Astrocyte (in vitro differentiated cells and primary cell): ENCODE results near the gene MIGA1. TPM values are rescaled to one million over a fixed set of nuclear protein-coding genes. Genes with fewer than 3 reads are reported as not detected.

ENCODE experiments used
- DNase-seq: peaks from one replicate; pipeline ENCODE4 v3.0.0-alpha.2; 2010; ENCODE audit warnings: low read depth
- FAIRE-seq: peaks from 2 replicates; lab custom pipeline; 2011; peaks lifted over from hg19 to GRCh38; lab: Jason Lieb, UNC
- H2AFZ ChIP-seq: 2 replicates; pipeline ENCODE4 v1.6.0; 2012; ENCODE audit warnings: low read depth, low read length, inconsistent platforms
- H3K27ac ChIP-seq: 2 replicates; pipeline ENCODE4 v1.5.1; 2011; ENCODE audit warnings: low read depth, low read length, inconsistent platforms
- H3K27me3 ChIP-seq: 2 replicates; pipeline ENCODE4 v1.6.0; 2011; ENCODE audit warnings: low read length, inconsistent platforms; ENCODE audit not compliant: insufficient read depth
- H3K36me3 ChIP-seq: 2 replicates; pipeline ENCODE4 v1.5.1; 2011; ENCODE audit warnings: low read length, inconsistent platforms; ENCODE audit not compliant: insufficient read depth
- H3K4me1 ChIP-seq: 2 replicates; pipeline ENCODE4 v1.5.1; 2011; ENCODE audit warnings: low read length, inconsistent platforms; ENCODE audit not compliant: insufficient read depth
- H3K4me2 ChIP-seq: 2 replicates; pipeline ENCODE4 v1.6.0; 2012; ENCODE audit warnings: low read length, inconsistent platforms
- H3K4me3 ChIP-seq: 2 replicates; pipeline ENCODE4 v1.5.1; 2011; ENCODE audit warnings: low read depth, mild to moderate bottlenecking, low read length, inconsistent platforms; ENCODE audit not compliant: insufficient read depth
- H3K79me2 ChIP-seq: 2 replicates; pipeline ENCODE4 v1.6.0; 2012; ENCODE audit warnings: mild to moderate bottlenecking, low read length, inconsistent platforms; ENCODE audit not compliant: insufficient read depth
- H3K9ac ChIP-seq: 2 replicates; pipeline ENCODE4 v1.6.0; 2012; ENCODE audit warnings: mild to moderate bottlenecking, low read length, inconsistent platforms
- H3K9me3 ChIP-seq: 2 replicates; pipeline ENCODE4 v1.5.1; 2012; ENCODE audit warnings: low read depth, mild to moderate bottlenecking, low read length, inconsistent platforms; ENCODE audit not compliant: insufficient read depth
- H4K20me1 ChIP-seq: 2 replicates; pipeline ENCODE4 v1.6.0; 2012; ENCODE audit warnings: low read length, inconsistent platforms; ENCODE audit not compliant: insufficient read depth
- H3K27ac Mint-ChIP-seq: one replicate; pipeline ENCODE4 v1.8.0; 2021; ENCODE audit warnings: mild to moderate bottlenecking, mixed read lengths; ENCODE audit not compliant: unreplicated experiment
- H3K27me3 Mint-ChIP-seq: one replicate; pipeline ENCODE4 v1.8.0; 2021; ENCODE audit warnings: low read depth, mixed read lengths; ENCODE audit not compliant: unreplicated experiment
- H3K36me3 Mint-ChIP-seq: one replicate; pipeline ENCODE4 v1.8.0; 2021; ENCODE audit warnings: low read depth, mixed read lengths; ENCODE audit not compliant: unreplicated experiment
- H3K4me1 Mint-ChIP-seq: one replicate; pipeline ENCODE4 v1.8.0; 2021; ENCODE audit warnings: low read depth, mixed read lengths; ENCODE audit not compliant: unreplicated experiment
- H3K4me3 Mint-ChIP-seq: one replicate; pipeline ENCODE4 v1.8.0; 2021; ENCODE audit warnings: mild to moderate bottlenecking, moderate library complexity, mixed read lengths; ENCODE audit not compliant: unreplicated experiment
- H3K9me3 Mint-ChIP-seq: one replicate; pipeline ENCODE4 v1.8.0; 2021; ENCODE audit warnings: mild to moderate bottlenecking, mixed read lengths; ENCODE audit not compliant: unreplicated experiment
- EZH2 ChIP-seq: IDR thresholded peaks from 2 replicates; pipeline ENCODE4 v1.6.1; 2012; ENCODE audit warnings: mild to moderate bottlenecking, low read length, inconsistent platforms; ENCODE audit not compliant: insufficient read depth
- total RNA-seq: library from RNA; stranded (reverse); gene quantifications from 2 replicates; pipeline ENCODE4 v1.2.1, GENCODE V29; 2021
- TF ChIP-seq, protein P1 (sequence below): IDR thresholded peaks from 2 replicates; pipeline ENCODE4 v1.5.1; 2011; ENCODE audit warnings: low read depth, mild to moderate bottlenecking, inconsistent platforms, low read length, moderate library complexity; ENCODE audit not compliant: insufficient read depth

Gene MIGA1
- total RNA-seq, 1 donor from 2014 or later, result 17.7 TPM

GRCh38 chr1:77859248-77859647, 79.8 kb downstream of the MIGA1 start:
- no peaks in the 10 kb centered on the region for H3K4me1 Mint-ChIP-seq
- H3K9me3 Mint-ChIP-seq, result peaks cover 3% of the 10 kb centered on the region
- Histone ChIP-seq H3K4me3 (no peak overlapping the region), H3K27me3 (no peaks in the 10 kb centered on the region), H4K20me1 (no peaks in the 10 kb centered on the region), H3K36me3 (peaks cover 3% of the 10 kb centered on the region), H3K9ac (no peak overlapping the region), H3K4me1 (no peaks in the 10 kb centered on the region), H3K79me2 (no peaks in the 10 kb centered on the region), H3K27ac (no peak overlapping the region), H3K9me3 (no peaks in the 10 kb centered on the region), H3K4me2 (no peak overlapping the region), H2AFZ (no peak overlapping the region)
- H3K36me3 Mint-ChIP-seq, result peaks cover 22% of the 10 kb centered on the region
- H3K27me3 Mint-ChIP-seq, result no peaks in the 10 kb centered on the region
- H3K27ac Mint-ChIP-seq, result no peak overlapping the region
- DNase-seq (no peak), FAIRE-seq (no peak)
- TF ChIP-seq, protein P1, sequence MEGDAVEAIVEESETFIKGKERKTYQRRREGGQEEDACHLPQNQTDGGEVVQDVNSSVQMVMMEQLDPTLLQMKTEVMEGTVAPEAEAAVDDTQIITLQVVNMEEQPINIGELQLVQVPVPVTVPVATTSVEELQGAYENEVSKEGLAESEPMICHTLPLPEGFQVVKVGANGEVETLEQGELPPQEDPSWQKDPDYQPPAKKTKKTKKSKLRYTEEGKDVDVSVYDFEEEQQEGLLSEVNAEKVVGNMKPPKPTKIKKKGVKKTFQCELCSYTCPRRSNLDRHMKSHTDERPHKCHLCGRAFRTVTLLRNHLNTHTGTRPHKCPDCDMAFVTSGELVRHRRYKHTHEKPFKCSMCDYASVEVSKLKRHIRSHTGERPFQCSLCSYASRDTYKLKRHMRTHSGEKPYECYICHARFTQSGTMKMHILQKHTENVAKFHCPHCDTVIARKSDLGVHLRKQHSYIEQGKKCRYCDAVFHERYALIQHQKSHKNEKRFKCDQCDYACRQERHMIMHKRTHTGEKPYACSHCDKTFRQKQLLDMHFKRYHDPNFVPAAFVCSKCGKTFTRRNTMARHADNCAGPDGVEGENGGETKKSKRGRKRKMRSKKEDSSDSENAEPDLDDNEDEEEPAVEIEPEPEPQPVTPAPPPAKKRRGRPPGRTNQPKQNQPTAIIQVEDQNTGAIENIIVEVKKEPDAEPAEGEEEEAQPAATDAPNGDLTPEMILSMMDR, result no peak
- no peak for TF ChIP-seq EZH2
- no peak overlapping the region for H3K4me3 Mint-ChIP-seq

DNA sequence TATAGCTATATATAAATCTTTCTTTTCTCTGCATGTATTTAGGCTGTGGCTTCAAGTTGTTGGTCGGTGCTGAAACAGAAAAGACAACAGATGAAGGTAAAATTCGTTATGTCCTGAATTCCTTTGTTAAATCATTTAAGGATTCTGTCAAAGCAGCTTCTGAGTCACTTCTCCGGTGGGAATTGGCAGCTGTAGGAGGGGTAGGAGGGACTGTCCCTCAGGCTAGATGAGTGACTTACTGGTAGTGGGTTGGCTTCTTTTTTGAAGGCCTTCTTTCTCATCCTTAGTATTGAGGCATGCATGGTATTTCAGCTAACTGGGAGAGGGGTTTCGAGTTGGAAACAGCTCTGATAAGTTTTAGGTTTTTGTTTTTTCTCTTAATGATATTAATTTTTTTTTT, 86.8 kb downstream of the MIGA1 start:
- H3K27ac ChIP-seq, result no peak overlapping the region
- no peaks in the 10 kb centered on the region for H3K9me3 ChIP-seq
- H2AFZ ChIP-seq, result no peak overlapping the region
- FAIRE-seq, result no peak
- H3K79me2 ChIP-seq, result no peaks in the 10 kb centered on the region
- Mint-ChIP-seq H3K27ac (no peak overlapping the region), H3K4me3 (no peak overlapping the region), H3K27me3 (no peaks in the 10 kb centered on the region), H3K36me3 (peaks cover 4% of the 10 kb centered on the region), H3K4me1 (peaks cover 4% of the 10 kb centered on the region), H3K9me3 (no peaks in the 10 kb centered on the region)
- no peaks in the 10 kb centered on the region for H3K27me3 ChIP-seq
- no peaks in the 10 kb centered on the region for H4K20me1 ChIP-seq
- no peak overlapping the region for H3K4me3 ChIP-seq
- peak; percentile 22 for DNase-seq
- no peaks in the 10 kb centered on the region for H3K4me1 ChIP-seq
- TF ChIP-seq EZH2, result no peak
- TF ChIP-seq, protein P1, result no peak
- H3K4me2 ChIP-seq, result no peak overlapping the region
- H3K9ac ChIP-seq, result no peak overlapping the region
- peaks cover 7% of the 10 kb centered on the region for H3K36me3 ChIP-seq

- FAIRE-seq, result no peak
- Histone ChIP-seq H4K20me1 (no peaks in the 10 kb centered on the region), H3K9ac (no peak overlapping the region), H3K9me3 (no peaks in the 10 kb centered on the region), H3K4me2 (no peak overlapping the region), H3K27me3 (no peaks in the 10 kb centered on the region), H3K4me1 (peaks cover 3% of the 10 kb centered on the region), H3K27ac (no peak overlapping the region), H3K36me3 (peaks cover 4% of the 10 kb centered on the region), H2AFZ (no peak overlapping the region), H3K4me3 (no peak overlapping the region), H3K79me2 (no peaks in the 10 kb centered on the region)
- Mint-ChIP-seq H3K4me3 (no peak overlapping the region), H3K27me3 (no peaks in the 10 kb centered on the region), H3K4me1 (no peaks in the 10 kb centered on the region), H3K9me3 (no peaks in the 10 kb centered on the region), H3K36me3 (peaks cover 6% of the 10 kb centered on the region), H3K27ac (no peak overlapping the region)
- DNase-seq, result no peak
- TF ChIP-seq, protein P1, result no peak
- TF ChIP-seq EZH2, result no peak
Measured at GRCh38 chr1:77872645-77873044, 93.2 kb downstream of the MIGA1 start.
